NCI-H2107 treated with DMSO at 0.1 percent for 48 hours (cell line): Measurements from ENCODE around the gene TAS1R3.

Experiments
- DNase-seq: peaks from one replicate; lab custom pipeline; 2025; ENCODE audit not compliant: unreplicated experiment; lab: John Stamatoyannopoulos, UW

TAS1R3 gene

GRCh38 chr1:1294250-1294890 is 36.7 kb upstream of the TAS1R3 start:
- DNase-seq, result no peak

- no peak for DNase-seq
Observed at GRCh38 chr1:1295154-1295923, 35.7 kb upstream of the TAS1R3 start.

GRCh38 chr1:1296070-1297061 is 34.7 kb upstream of the TAS1R3 start:
- DNase-seq, result no peak

GRCh38 chr1:1297802-1298424 is 33.2 kb upstream of the TAS1R3 start:
- no peak for DNase-seq

- no peak for DNase-seq
Observed at GRCh38 chr1:1298861-1299685, 32.0 kb upstream of the TAS1R3 start.

- DNase-seq, result no peak
Observed at GRCh38 chr1:1299686-1300351, 31.3 kb upstream of the TAS1R3 start.

GRCh38 chr1:1300352-1300739 is 30.7 kb upstream of the TAS1R3 start:
- DNase-seq, result no peak

- no peak for DNase-seq
Observed at GRCh38 chr1:1302006-1302430, 29.1 kb upstream of the TAS1R3 start.

GRCh38 chr1:1302951-1303509 is 28.1 kb upstream of the TAS1R3 start:
- DNase-seq, result no peak

GRCh38 chr1:1303736-1304135 is 27.3 kb upstream of the TAS1R3 start:
- DNase-seq, result no peak

- peak; percentile 7 for DNase-seq
Observed at GRCh38 chr1:1304331-1305299, 26.5 kb upstream of the TAS1R3 start.

- no peak for DNase-seq
Observed at GRCh38 chr1:1305300-1306069, 25.6 kb upstream of the TAS1R3 start.

- DNase-seq, result no peak
Observed at GRCh38 chr1:1306070-1306660, 24.9 kb upstream of the TAS1R3 start.

GRCh38 chr1:1306661-1307260 is 24.3 kb upstream of the TAS1R3 start:
- no peak for DNase-seq

GRCh38 chr1:1307261-1307922 is 23.7 kb upstream of the TAS1R3 start:
- no peak for DNase-seq
